Osteoblast (primary cell): Measurements from ENCODE around the gene MEF2C. TPM values are rescaled to one million over a fixed set of nuclear protein-coding genes. Genes with fewer than 3 reads are reported as not detected.

Source experiments
- DNase-seq: peaks from one replicate; pipeline ENCODE4 v3.0.0; 2011; ENCODE audit warnings: low spot score, mixed read lengths; ENCODE audit not compliant: insufficient read length; ENCODE audit errors: missing footprints
- H2AFZ ChIP-seq: 2 replicates; pipeline ENCODE4 v1.6.0; 2011; ENCODE audit warnings: mild to moderate bottlenecking, low read length
- H3K27ac ChIP-seq: 2 replicates; pipeline ENCODE4 v1.5.1; 2011; ENCODE audit warnings: mild to moderate bottlenecking, low read depth, low read length, moderate library complexity
- H3K27me3 ChIP-seq: 2 replicates; pipeline ENCODE4 v1.6.0; 2012; ENCODE audit warnings: mild to moderate bottlenecking, control low read depth, inconsistent platforms, low read length, moderate library complexity; ENCODE audit not compliant: insufficient read depth
- H3K36me3 ChIP-seq: 2 replicates; pipeline ENCODE4 v1.5.1; 2011; ENCODE audit warnings: mild to moderate bottlenecking, low read length, control low read depth, moderate library complexity; ENCODE audit not compliant: insufficient read depth
- H3K4me1 ChIP-seq: 2 replicates; pipeline ENCODE4 v1.5.1; 2011; ENCODE audit warnings: mild to moderate bottlenecking, low read length, control low read depth, moderate library complexity; ENCODE audit not compliant: insufficient read depth
- H3K4me2 ChIP-seq: 2 replicates; pipeline ENCODE4 v1.6.0; 2011; ENCODE audit warnings: mild to moderate bottlenecking, low read length; ENCODE audit not compliant: insufficient read depth
- H3K4me3 ChIP-seq: fragments of 200-600 bp; sonication (generic); 3 replicates; pipeline ENCODE4 v1.5.1; 2012; ENCODE audit warnings: mild to moderate bottlenecking, low read length, inconsistent platforms; ENCODE audit not compliant: insufficient read depth
- H3K79me2 ChIP-seq: 2 replicates; pipeline ENCODE4 v1.6.0; 2012; ENCODE audit warnings: mild to moderate bottlenecking, low read length, control low read depth, inconsistent platforms; ENCODE audit not compliant: insufficient read depth
- H3K9me3 ChIP-seq: 2 replicates; pipeline ENCODE4 v1.5.1; 2011; ENCODE audit warnings: low read depth, low read length, control low read depth
- H4K20me1 ChIP-seq: 2 replicates; pipeline ENCODE4 v1.6.0; 2012; ENCODE audit warnings: mild to moderate bottlenecking, low read length, control low read depth; ENCODE audit not compliant: insufficient read depth
- total RNA-seq: library from RNA; depleted of rRNA; stranded (reverse); fragments of >200 nt; gene quantifications from 2 replicates; pipeline ENCODE4 v1.2.3, GENCODE V29; 2012
- TF ChIP-seq, protein P1 (sequence below): IDR thresholded peaks from 2 replicates; pipeline ENCODE4 v1.5.1; 2011; ENCODE audit warnings: mild to moderate bottlenecking, low read depth, low read length, moderate library complexity; ENCODE audit errors: extremely low read depth

MEF2C gene
- total RNA-seq, 1 donor, result 13.4 TPM

DNA sequence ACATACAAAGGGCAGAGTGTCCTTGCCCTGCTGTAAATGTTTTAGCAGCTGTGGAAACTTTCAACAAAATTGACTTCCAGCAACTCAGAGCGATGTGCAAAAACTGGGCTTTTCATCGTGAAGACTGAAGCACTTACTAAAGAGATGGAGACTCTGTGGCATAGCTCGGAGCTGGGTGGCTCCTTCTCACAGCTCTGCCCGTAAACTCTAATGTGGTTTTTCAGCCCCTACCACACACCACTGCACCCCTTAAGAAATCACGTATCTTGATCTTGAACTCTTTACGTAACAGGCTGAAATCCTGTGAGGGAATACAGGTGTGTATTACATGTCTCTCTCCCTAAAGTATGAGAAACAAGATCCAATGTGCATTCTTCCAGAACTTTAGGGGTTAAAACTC is 124.4 kb downstream of the MEF2C start:
- Histone ChIP-seq H3K9me3 (no peaks in the 10 kb centered on the region), H3K27me3 (no peaks in the 10 kb centered on the region), H2AFZ (no peak overlapping the region), H3K27ac (no peak overlapping the region), H4K20me1 (no peaks in the 10 kb centered on the region), H3K36me3 (peaks cover 6% of the 10 kb centered on the region), H3K4me1 (peaks cover 7% of the 10 kb centered on the region), H3K79me2 (no peaks in the 10 kb centered on the region), H3K4me3 (no peak overlapping the region), H3K4me2 (no peak overlapping the region)
- TF ChIP-seq, protein P1, sequence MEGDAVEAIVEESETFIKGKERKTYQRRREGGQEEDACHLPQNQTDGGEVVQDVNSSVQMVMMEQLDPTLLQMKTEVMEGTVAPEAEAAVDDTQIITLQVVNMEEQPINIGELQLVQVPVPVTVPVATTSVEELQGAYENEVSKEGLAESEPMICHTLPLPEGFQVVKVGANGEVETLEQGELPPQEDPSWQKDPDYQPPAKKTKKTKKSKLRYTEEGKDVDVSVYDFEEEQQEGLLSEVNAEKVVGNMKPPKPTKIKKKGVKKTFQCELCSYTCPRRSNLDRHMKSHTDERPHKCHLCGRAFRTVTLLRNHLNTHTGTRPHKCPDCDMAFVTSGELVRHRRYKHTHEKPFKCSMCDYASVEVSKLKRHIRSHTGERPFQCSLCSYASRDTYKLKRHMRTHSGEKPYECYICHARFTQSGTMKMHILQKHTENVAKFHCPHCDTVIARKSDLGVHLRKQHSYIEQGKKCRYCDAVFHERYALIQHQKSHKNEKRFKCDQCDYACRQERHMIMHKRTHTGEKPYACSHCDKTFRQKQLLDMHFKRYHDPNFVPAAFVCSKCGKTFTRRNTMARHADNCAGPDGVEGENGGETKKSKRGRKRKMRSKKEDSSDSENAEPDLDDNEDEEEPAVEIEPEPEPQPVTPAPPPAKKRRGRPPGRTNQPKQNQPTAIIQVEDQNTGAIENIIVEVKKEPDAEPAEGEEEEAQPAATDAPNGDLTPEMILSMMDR, result no peak
- no peak for DNase-seq

DNA sequence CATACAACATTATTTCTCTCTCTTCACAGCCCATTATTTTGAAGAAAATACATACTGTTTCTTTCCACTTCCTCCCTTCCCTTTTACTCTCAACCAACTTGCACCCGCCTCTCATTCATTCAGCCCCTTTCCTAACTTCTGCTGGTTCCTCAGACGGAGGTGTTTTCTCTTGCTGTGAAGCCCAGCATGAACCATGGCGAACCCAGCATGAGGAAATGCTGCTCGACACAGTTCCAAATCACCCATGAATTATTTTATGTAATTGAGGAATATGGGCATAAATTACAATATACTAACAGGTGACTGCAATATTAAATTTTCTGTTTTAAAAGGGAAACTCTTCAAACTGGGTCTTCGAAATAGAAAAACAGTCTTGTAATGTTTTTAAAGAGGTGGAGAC is 124.8 kb downstream of the MEF2C start:
- no peak for DNase-seq
- Histone ChIP-seq H2AFZ (no peak overlapping the region), H3K27ac (no peak overlapping the region), H3K9me3 (no peaks in the 10 kb centered on the region), H4K20me1 (no peaks in the 10 kb centered on the region), H3K4me2 (no peak overlapping the region), H3K79me2 (no peaks in the 10 kb centered on the region), H3K4me1 (peaks cover 7% of the 10 kb centered on the region), H3K4me3 (no peak overlapping the region), H3K27me3 (no peaks in the 10 kb centered on the region), H3K36me3 (peaks cover 6% of the 10 kb centered on the region)
- TF ChIP-seq, protein P1, result no peak

DNA sequence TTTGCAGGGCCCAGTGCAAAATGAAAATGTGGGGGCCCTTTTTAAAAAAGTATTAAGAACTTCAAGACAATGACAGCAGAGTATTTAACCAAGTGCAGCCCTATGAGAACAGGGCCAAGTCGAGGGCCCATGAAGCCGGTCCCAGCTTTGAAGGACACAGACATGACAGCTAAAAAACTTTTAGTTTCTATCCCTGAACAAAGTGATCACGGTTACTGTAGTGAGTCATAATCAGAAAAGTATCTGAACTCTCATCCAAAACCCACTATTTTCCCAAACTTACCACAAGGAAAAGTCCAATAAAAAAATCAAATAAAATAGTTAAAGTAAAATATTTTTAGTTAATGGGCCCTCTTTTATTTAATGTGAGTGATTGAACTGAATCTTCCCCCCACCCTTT is 126.0 kb downstream of the MEF2C start:
- peak; percentile 13 for DNase-seq
- Histone ChIP-seq H3K79me2 (no peaks in the 10 kb centered on the region), H3K9me3 (no peaks in the 10 kb centered on the region), H3K4me1 (peaks cover 7% of the 10 kb centered on the region), H3K36me3 (peaks cover 6% of the 10 kb centered on the region), H3K4me2 (no peak overlapping the region), H2AFZ (no peak overlapping the region), H3K4me3 (no peak overlapping the region), H4K20me1 (no peaks in the 10 kb centered on the region), H3K27ac (no peak overlapping the region), H3K27me3 (no peaks in the 10 kb centered on the region)
- TF ChIP-seq, protein P1, result no peak

- Histone ChIP-seq H3K27me3 (no peaks in the 10 kb centered on the region), H3K4me2 (no peak overlapping the region), H3K36me3 (peaks cover 8% of the 10 kb centered on the region), H2AFZ (no peak overlapping the region), H3K4me1 (peaks cover under 1% of the 10 kb centered on the region), H3K4me3 (no peak overlapping the region), H3K27ac (no peak overlapping the region), H3K9me3 (no peaks in the 10 kb centered on the region), H3K79me2 (no peaks in the 10 kb centered on the region), H4K20me1 (no peaks in the 10 kb centered on the region)
- no peak for DNase-seq
- TF ChIP-seq, protein P1, result no peak
These were observed 134.3 kb downstream of the MEF2C start for GRCh38 chr5:88748666-88749065.
